Activated T-helper 2 cell treated with anti-CD3 and anti-CD28 coated beads, Interferon-gamma antibody, Interleukin-2, Interleukin-4, amounts not matched to agents 10 μg/mL and 5 μg/mL and 100 μg/mL, durations not matched to agents 14 hours and 24 hours and 36 hours (primary cell): ENCODE results near the gene TMC2. TPM values are rescaled to one million over a fixed set of nuclear protein-coding genes. Genes with fewer than 3 reads are reported as not detected.

Experiments
- DNase-seq: peaks from one replicate; pipeline ENCODE4 v3.0.0; 2021; ENCODE audit warnings: low spot score
- H3K27ac Mint-ChIP-seq: one replicate; pipeline ENCODE4 v1.8.0; 2021; ENCODE audit warnings: mixed read lengths
- H3K27me3 Mint-ChIP-seq: one replicate; pipeline ENCODE4 v1.8.0; 2021; ENCODE audit warnings: low read depth, mixed read lengths
- H3K36me3 Mint-ChIP-seq: one replicate; pipeline ENCODE4 v1.8.0; 2021; ENCODE audit warnings: low read depth, mixed read lengths
- H3K4me1 Mint-ChIP-seq: one replicate; pipeline ENCODE4 v1.8.0; 2021; ENCODE audit warnings: low read depth, mixed read lengths
- H3K4me3 Mint-ChIP-seq: one replicate; pipeline ENCODE4 v1.8.0; 2021; ENCODE audit warnings: low read depth, mild to moderate bottlenecking, moderate library complexity, mixed read lengths
- H3K9me3 Mint-ChIP-seq: one replicate; pipeline ENCODE4 v1.8.0; 2021; ENCODE audit warnings: mixed read lengths
- intact Hi-C: fragments of 100-400 bp; cut with micrococcal nuclease; formaldehyde crosslinking; loops from one replicate; pipeline ENCODE4 v1.15.1; 2023
- total RNA-seq: library from RNA; stranded (reverse); gene quantifications from 2 replicates; pipeline ENCODE4 v1.2.3, GENCODE V29; 2022

Gene TMC2
- total RNA-seq, 1 donor from 2014 or later, result not detected

DNA sequence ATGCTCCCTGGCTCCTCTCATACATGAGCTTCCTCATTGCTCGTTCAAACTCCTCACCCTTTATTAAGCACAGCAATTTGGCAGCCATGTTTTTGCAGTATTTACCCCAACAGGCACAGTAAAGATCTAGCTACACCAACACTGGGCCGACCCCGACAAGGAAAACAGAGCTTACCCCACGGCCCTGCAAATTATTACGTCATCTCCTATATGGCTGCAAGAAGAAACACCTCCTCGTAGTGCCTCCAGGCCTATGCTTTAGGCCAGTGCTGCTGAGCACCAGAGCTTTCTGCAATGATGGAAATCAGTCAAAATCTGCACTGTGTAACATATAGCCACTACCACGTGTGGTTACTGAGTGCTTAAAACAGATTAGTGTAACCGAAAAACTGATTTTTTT lies 26.7 kb downstream of the TMC2 start:
- intact Hi-C loops, result no loop called here
- H3K27me3 Mint-ChIP-seq, result peaks cover 35% of the 10 kb centered on the region

GRCh38 chr20:2564406-2564805 lies 28.0 kb downstream of the TMC2 start:
- DNase-seq, result no peak
- Mint-ChIP-seq H3K4me3 (no peak overlapping the region), H3K27ac (no peak overlapping the region), H3K27me3 (peaks cover 39% of the 10 kb centered on the region), H3K4me1 (no peaks in the 10 kb centered on the region), H3K36me3 (no peaks in the 10 kb centered on the region), H3K9me3 (no peaks in the 10 kb centered on the region)
- intact Hi-C loops, result no loop called here

More for the DNA sequence above, 26.7 kb downstream of the TMC2 start:
- no peak overlapping the region for H3K27ac Mint-ChIP-seq
- H3K4me3 Mint-ChIP-seq, result no peak overlapping the region
- H3K4me1 Mint-ChIP-seq, result no peaks in the 10 kb centered on the region
- no peaks in the 10 kb centered on the region for H3K36me3 Mint-ChIP-seq
- H3K9me3 Mint-ChIP-seq, result no peaks in the 10 kb centered on the region
- no peak for DNase-seq

- Mint-ChIP-seq H3K9me3 (no peaks in the 10 kb centered on the region), H3K27me3 (peaks cover 35% of the 10 kb centered on the region), H3K27ac (no peak overlapping the region), H3K4me1 (no peaks in the 10 kb centered on the region), H3K4me3 (no peak overlapping the region), H3K36me3 (no peaks in the 10 kb centered on the region)
- no peak for DNase-seq
- intact Hi-C loops, result no loop called here
These were observed 39.3 kb downstream of the TMC2 start for GRCh38 chr20:2575682-2576081.

DNA sequence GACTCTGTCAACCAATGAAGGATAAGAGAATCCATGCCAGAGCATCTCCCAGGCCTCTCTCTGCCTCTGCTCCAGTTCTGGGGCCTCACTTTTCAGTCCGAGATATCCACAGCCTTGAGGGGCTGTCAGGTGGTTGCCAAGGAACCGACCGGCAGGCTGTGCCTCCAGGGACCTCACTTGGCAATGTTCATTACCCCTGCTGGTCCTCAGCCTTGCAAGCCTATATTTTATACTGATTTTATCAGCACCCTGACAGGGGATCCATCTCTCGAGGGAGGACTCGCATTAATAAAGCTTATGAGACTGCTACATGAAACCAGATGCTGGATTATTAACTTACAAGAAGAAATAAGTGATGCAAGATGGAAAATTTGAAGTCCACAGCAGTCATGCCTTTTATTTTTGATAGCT lies 39.9 kb downstream of the TMC2 start:
- intact Hi-C loops, result no loop called here
- peaks cover 33% of the 10 kb centered on the region for H3K27me3 Mint-ChIP-seq

GRCh38 chr20:2578475-2579192 lies 42.3 kb downstream of the TMC2 start:
- intact Hi-C loops, result no loop called here
- Mint-ChIP-seq H3K9me3 (no peaks in the 10 kb centered on the region), H3K27ac (no peak overlapping the region)

More for the DNA sequence above, 39.9 kb downstream of the TMC2 start:
- Mint-ChIP-seq H3K27ac (no peak overlapping the region), H3K4me1 (no peaks in the 10 kb centered on the region), H3K4me3 (no peak overlapping the region), H3K9me3 (no peaks in the 10 kb centered on the region), H3K36me3 (no peaks in the 10 kb centered on the region)
- no peak for DNase-seq

DNA sequence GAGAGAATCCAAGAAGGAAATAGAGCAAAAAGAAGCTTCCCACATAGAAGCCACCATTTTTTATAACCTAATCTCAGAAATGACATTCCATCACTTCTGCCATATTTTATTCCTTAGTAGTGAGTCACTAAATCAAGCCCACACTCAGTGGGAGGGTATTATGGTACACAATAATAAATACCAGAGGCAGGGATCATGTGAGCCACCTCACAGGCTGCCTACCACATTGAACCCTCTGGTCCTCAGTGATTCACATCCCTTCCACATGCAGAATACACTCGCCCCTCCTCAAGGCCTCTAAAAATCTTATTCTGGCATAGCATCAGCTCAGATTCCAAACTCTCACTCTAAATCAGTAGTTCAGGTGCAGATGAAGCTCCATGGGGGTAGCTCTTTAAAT lies 49.4 kb downstream of the TMC2 start:
- no peak overlapping the region for H3K27ac Mint-ChIP-seq
- H3K36me3 Mint-ChIP-seq, result no peaks in the 10 kb centered on the region
- no peak for DNase-seq
- intact Hi-C loops, result no loop called here
- no peaks in the 10 kb centered on the region for H3K4me1 Mint-ChIP-seq
- no peak overlapping the region for H3K4me3 Mint-ChIP-seq
- H3K9me3 Mint-ChIP-seq, result no peaks in the 10 kb centered on the region
- peaks cover 35% of the 10 kb centered on the region for H3K27me3 Mint-ChIP-seq

More at GRCh38 chr20:2578475-2579192, 42.3 kb downstream of the TMC2 start:
- Mint-ChIP-seq H3K36me3 (no peaks in the 10 kb centered on the region), H3K4me1 (no peaks in the 10 kb centered on the region), H3K27me3 (peaks cover 40% of the 10 kb centered on the region), H3K4me3 (no peak overlapping the region)
- DNase-seq, result no peak

DNA sequence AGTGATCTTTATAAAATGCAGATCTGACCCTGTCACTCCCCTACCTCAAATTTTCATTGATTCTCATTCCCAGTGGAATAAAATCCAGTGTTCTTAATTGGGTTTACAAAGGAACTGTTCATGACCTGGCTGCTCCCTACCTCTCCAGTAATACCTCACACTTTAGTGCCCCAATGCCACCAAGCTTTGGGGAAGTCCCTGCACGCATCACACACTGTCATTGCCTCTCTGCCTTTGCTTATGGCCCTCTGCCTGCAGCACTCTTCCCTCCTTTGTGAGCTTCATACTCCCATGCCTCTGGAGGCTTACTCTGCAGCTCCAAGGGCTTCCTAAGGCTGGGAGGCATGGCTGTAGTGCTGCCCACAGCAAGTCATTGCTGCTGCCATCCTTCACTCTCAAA lies 57.4 kb downstream of the TMC2 start:
- Mint-ChIP-seq H3K4me1 (no peaks in the 10 kb centered on the region), H3K4me3 (no peak overlapping the region), H3K27ac (no peak overlapping the region), H3K36me3 (no peaks in the 10 kb centered on the region), H3K27me3 (peaks cover 27% of the 10 kb centered on the region), H3K9me3 (no peaks in the 10 kb centered on the region)
- DNase-seq, result no peak
- intact Hi-C loops, result no loop called here

DNA sequence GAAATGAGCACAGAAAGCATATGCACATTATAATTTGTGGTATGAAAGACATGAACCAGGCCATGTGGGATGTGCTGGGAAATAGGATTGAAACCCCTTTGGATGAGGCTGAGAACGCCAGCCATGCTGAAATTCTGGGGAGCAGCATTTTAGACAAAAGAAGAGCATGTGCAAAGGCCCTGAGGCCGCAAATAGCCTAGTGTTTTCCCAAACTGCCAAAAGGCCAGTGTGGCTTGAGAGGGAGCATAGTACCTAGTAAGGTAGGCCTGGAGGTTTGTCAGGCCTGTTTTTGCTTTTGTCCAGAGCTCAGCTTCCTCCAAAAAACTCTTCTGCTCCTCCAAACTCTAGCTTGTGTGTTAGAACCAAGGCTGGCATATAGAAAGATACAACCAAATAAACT lies 58.7 kb downstream of the TMC2 start:
- no peaks in the 10 kb centered on the region for H3K36me3 Mint-ChIP-seq
- H3K4me1 Mint-ChIP-seq, result no peaks in the 10 kb centered on the region
- no peaks in the 10 kb centered on the region for H3K9me3 Mint-ChIP-seq
- peaks cover 26% of the 10 kb centered on the region for H3K27me3 Mint-ChIP-seq
- DNase-seq, result no peak
- intact Hi-C loops, result no loop called here
- H3K27ac Mint-ChIP-seq, result no peak overlapping the region
- no peak overlapping the region for H3K4me3 Mint-ChIP-seq

DNA sequence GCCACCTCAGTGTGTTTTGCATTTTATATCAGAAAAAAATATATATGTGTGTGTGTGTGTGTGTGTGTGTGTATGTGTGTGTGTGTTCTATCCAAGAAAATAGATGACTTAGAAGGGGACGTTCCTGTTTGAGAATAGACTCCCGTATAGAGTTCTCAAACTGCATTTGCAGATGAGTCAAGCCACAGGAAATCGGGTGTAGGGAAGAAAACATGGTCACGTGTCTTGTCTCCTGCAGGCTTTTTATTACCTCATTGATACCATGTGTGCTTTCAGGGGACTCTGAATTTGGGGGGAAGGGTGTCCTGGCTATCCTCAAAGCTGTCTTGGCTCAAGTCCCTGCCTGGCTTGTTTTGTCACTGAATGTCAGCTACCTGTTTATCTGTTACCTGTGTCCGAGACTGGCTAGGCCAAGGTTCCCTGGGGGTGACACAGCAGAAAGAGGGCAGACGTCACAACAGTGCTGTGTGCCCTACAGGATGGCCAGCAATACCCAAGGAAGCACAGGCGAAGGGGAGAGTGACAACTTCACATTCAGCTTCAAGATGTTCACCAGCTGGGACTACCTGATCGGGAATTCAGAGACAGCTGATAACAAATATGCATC lies 60.4 kb downstream of the TMC2 start:
- Mint-ChIP-seq H3K27ac (no peak overlapping the region), H3K4me1 (no peaks in the 10 kb centered on the region)
- intact Hi-C loops, result no loop called here

GRCh38 chr20:2599288-2600006 lies 63.1 kb downstream of the TMC2 start:
- H3K27ac Mint-ChIP-seq, result no peak overlapping the region
- peaks cover 12% of the 10 kb centered on the region for H3K27me3 Mint-ChIP-seq
- intact Hi-C loops, result no loop called here
- no peaks in the 10 kb centered on the region for H3K9me3 Mint-ChIP-seq
- H3K4me1 Mint-ChIP-seq, result no peaks in the 10 kb centered on the region
- no peak for DNase-seq
- no peaks in the 10 kb centered on the region for H3K36me3 Mint-ChIP-seq
- no peak overlapping the region for H3K4me3 Mint-ChIP-seq

More for the DNA sequence above, 60.4 kb downstream of the TMC2 start:
- Mint-ChIP-seq H3K27me3 (peaks cover 22% of the 10 kb centered on the region), H3K9me3 (no peaks in the 10 kb centered on the region), H3K4me3 (no peak overlapping the region), H3K36me3 (no peaks in the 10 kb centered on the region)
- no peak for DNase-seq

- no peaks in the 10 kb centered on the region for H3K4me1 Mint-ChIP-seq
- H3K27ac Mint-ChIP-seq, result no peak overlapping the region
- no peak overlapping the region for H3K4me3 Mint-ChIP-seq
- no peak for DNase-seq
- intact Hi-C loops, result no loop called here
- H3K9me3 Mint-ChIP-seq, result peaks cover 9% of the 10 kb centered on the region
- no peaks in the 10 kb centered on the region for H3K36me3 Mint-ChIP-seq
- H3K27me3 Mint-ChIP-seq, result peaks cover 12% of the 10 kb centered on the region
These were observed 65.8 kb downstream of the TMC2 start for GRCh38 chr20:2602046-2602735.

DNA sequence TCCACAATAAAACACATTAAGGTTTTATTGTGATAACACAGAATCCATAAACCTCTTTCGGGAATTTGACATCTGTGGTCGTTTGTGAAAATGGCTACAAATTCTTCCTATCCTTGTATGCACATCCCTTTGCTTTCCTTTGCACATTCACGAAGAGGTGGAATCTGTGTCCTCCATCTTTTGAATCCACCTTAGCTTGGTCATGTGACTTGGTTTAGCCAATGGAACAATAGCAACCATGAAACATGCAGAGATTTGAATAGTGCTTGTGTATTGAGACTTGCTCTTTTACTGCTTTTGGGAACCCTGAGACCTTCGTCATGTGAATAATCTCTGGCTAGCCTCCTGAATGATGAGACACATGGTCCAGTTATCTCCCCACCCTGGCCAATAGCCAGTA lies 66.4 kb downstream of the TMC2 start:
- DNase-seq, result no peak
- no peak overlapping the region for H3K27ac Mint-ChIP-seq
- H3K9me3 Mint-ChIP-seq, result peaks cover 14% of the 10 kb centered on the region
- peaks cover 12% of the 10 kb centered on the region for H3K27me3 Mint-ChIP-seq
- no peaks in the 10 kb centered on the region for H3K36me3 Mint-ChIP-seq
- no peak overlapping the region for H3K4me3 Mint-ChIP-seq
- no peaks in the 10 kb centered on the region for H3K4me1 Mint-ChIP-seq
- intact Hi-C loops, result no loop called here
